Kidney (tissue), 14 donors: ENCODE results near the gene MIS18A. TPM values are rescaled to one million over a fixed set of nuclear protein-coding genes. Genes with fewer than 3 reads are reported as not detected.

ENCODE experiments used
- DNase-seq, 5 donors: peaks; one replicate each; pipeline ENCODE4 v3.0.0-alpha.2; 2013 to 2020
- FAIRE-seq: peaks from 2 replicates; lab custom pipeline; 2012; peaks lifted over from hg19 to GRCh38; lab: Jason Lieb, UNC
- H3K27ac ChIP-seq, 2 donors: one replicate each; pipeline ENCODE4 v1.7.0; 2013; ENCODE audit warnings: low read depth in 2 of 2, low read length in 2 of 2, inconsistent platforms in 1 of 2
- H3K27me3 ChIP-seq: one replicate; pipeline ENCODE4 v1.7.1; 2013; ENCODE audit warnings: low read length, inconsistent platforms; ENCODE audit not compliant: control insufficient read depth, insufficient read depth
- H3K36me3 ChIP-seq, 3 donors: one replicate each; pipeline versions ENCODE4 v1.7.0 to v1.7.1; 2013; ENCODE audit warnings: low read length in 3 of 3, control low read depth in 1 of 3, inconsistent platforms in 1 of 3; ENCODE audit not compliant: insufficient read depth in 3 of 3, control insufficient read depth in 2 of 3
- H3K4me1 ChIP-seq, 3 donors: one replicate each; pipeline versions ENCODE4 v1.7.0 to v1.7.1; 2013; ENCODE audit warnings: low read length in 3 of 3, inconsistent platforms in 1 of 3, low read depth in 1 of 3; ENCODE audit not compliant: control insufficient read depth in 2 of 3, insufficient read depth in 2 of 3
- H3K4me3 ChIP-seq, 3 donors: one replicate each; pipeline versions ENCODE4 v1.7.0 to v1.8.1; 2013; ENCODE audit warnings: low read length in 3 of 3, control low read depth in 1 of 3, inconsistent platforms in 1 of 3
- H3K9ac ChIP-seq, 3 donors: one replicate each; pipeline versions ENCODE4 v1.7.0 to v1.7.1; 2013; ENCODE audit warnings: low read length in 3 of 3, control low read depth in 1 of 3, inconsistent platforms in 1 of 3
- H3K9me3 ChIP-seq, 3 donors: one replicate each; pipeline versions ENCODE4 v1.7.0 to v1.7.1; 2013; ENCODE audit warnings: low read length in 3 of 3, control low read depth in 1 of 3, inconsistent platforms in 1 of 3; ENCODE audit not compliant: control insufficient read depth in 2 of 3, insufficient read depth in 1 of 3
- intact Hi-C: fragments of 100-400 bp; cut with DNase I; formaldehyde crosslinking; loops from one replicate; pipeline ENCODE4 v1.11.1; 2022
- polyA plus RNA-seq: library from polyadenylated mRNA; stranded (reverse); fragments of 350-450 nt; fragmentation: Illumina TruSeq; extraction: RNeasy Lipid Tissue Mini Kit (QIAGEN cat#74804); gene quantifications from one replicate; pipeline ENCODE4 v1.2.3, GENCODE V29; 2014; ENCODE audit warnings: low read depth, low replicate concordance; ENCODE audit not compliant: insufficient read depth
- total RNA-seq: library from RNA; stranded (reverse); fragmentation: NEBNext Ultra II Directional; extraction: Animal tissue kit (Norgen Biotek cat#: 25700); gene quantifications from one replicate; pipeline ENCODE4 v1.2.1, GENCODE V29; 2021
- TF ChIP-seq, protein P1 (sequence below): IDR thresholded peaks from 3 replicates; pipeline ENCODE4 v1.5.1; 2012; ENCODE audit warnings: mild to moderate bottlenecking, moderate library complexity, borderline replicate concordance; ENCODE audit not compliant: insufficient read depth; ENCODE audit errors: extremely low read depth
- donor health status: control.
- donor health status: control.
- donor health status: control.
- donor health status: control.
- donor health status: control.
- donor health status: DM: yes; HTN: yes; CAD: no.
- donor health status: Normal renal cell carcinoma (clear cell type).

Gene MIS18A
- total and polyA plus RNA-seq, 2 donors from 2014 or later = 6.2 to 7.0 TPM

DNA sequence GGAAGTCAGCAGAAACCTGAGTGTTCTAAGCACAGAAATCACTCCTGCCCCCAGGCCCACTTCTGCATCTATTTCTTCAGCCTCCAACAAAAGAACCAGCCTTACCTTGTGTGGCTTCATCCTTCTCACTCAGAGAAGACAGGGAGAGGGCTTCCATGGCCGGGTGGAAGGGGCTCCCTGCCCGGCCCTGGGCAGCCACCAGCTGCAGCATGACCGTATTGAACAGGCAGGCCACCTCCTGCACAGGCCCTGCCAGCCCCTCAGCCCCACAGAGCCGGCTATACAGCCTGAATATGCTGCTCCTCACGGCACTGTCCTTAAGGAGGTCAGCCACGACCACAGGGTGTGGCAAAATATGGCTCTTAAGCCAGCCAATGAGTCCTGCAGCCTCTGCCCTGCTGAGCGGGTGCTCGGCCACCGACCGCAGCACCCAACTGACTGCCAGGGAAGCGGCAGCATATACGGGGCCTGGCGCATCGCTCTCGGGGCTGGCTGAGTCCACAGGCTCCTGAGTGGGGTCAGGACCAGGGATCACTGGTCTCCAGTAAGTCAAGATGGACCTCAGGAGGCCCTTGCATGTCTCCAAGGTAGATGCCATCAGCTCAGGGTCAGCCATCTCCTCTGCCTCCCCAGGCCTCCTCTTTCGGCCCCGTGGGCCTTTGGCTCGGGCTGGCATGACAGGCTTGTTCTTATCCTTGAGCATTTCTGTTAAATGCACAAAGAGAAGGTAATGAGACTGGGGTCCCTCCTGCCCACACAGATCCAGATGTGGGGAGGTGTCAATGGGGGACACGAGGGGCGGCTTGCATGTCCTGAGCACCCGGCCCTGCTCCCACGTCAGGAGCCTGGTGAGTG is 37.7 kb upstream of the MIS18A start:
- DNase-seq = no peak
- intact Hi-C loops = no loop called here

DNA sequence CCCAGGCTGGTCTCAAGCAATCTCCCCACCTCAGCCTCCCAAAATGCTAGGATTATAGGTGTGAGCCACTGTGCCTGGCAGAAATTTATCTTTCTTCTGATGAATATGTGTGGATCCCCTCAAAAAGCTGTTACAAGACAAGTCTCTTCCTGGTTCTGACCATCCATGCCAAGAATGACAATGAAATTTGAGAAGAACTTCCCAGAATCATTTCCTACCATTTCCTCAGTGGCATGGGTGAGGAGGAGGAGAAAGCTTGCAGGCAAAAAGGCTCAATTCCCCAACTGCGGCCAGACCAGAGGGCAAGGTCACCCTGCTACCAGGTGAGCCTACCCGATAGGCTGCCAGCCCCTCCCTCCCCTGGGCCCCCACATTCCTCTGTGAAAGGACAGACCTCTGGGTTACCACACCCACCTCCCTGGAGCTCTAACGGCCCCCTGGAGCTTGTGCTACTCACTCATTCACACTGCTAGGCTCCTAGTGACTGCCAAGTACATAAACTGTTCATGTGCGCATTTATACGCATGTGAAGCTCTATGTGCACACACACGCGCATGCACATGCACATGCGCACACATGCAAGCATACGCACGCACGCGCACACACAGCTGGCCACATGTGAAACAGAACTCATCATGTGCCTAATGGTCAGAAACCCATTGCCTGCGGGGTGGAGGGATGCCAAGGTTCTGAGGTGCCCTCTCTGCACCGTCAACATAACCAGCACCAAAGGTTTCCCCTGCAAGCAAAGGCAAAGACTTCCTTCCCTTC is 36.8 kb upstream of the MIS18A start:
- Histone ChIP-seq H3K4me3 (no peak overlapping the region), H3K9me3 (no peaks in the 10 kb centered on the region), H3K27me3 (no peaks in the 10 kb centered on the region), H3K9ac (no peak overlapping the region), H3K4me1 (peaks cover 0 to 2% (median 0%) of the 10 kb centered on the region in 3 donors), H3K36me3 (peaks cover 2 to 49% (median 7%) of the 10 kb centered on the region in 3 donors), H3K27ac (no peak overlapping the region)
- FAIRE-seq (no peak), DNase-seq (peak in 1 of 5 donors; percentile 19)
- intact Hi-C loops = no loop called here
- TF ChIP-seq, protein P1, sequence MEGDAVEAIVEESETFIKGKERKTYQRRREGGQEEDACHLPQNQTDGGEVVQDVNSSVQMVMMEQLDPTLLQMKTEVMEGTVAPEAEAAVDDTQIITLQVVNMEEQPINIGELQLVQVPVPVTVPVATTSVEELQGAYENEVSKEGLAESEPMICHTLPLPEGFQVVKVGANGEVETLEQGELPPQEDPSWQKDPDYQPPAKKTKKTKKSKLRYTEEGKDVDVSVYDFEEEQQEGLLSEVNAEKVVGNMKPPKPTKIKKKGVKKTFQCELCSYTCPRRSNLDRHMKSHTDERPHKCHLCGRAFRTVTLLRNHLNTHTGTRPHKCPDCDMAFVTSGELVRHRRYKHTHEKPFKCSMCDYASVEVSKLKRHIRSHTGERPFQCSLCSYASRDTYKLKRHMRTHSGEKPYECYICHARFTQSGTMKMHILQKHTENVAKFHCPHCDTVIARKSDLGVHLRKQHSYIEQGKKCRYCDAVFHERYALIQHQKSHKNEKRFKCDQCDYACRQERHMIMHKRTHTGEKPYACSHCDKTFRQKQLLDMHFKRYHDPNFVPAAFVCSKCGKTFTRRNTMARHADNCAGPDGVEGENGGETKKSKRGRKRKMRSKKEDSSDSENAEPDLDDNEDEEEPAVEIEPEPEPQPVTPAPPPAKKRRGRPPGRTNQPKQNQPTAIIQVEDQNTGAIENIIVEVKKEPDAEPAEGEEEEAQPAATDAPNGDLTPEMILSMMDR = no peak

More for the DNA sequence above, 37.7 kb upstream of the MIS18A start:
- peaks cover 0 to 2% (median 0%) of the 10 kb centered on the region in 3 donors for H3K4me1 ChIP-seq
- FAIRE-seq = no peak
- no peaks in the 10 kb centered on the region for H3K9me3 ChIP-seq
- peaks cover 2 to 49% (median 7%) of the 10 kb centered on the region in 3 donors for H3K36me3 ChIP-seq
- TF ChIP-seq, protein P1 = no peak
- H3K27me3 ChIP-seq = no peaks in the 10 kb centered on the region
- no peak overlapping the region for H3K4me3 ChIP-seq
- no peak overlapping the region for H3K9ac ChIP-seq
- H3K27ac ChIP-seq = no peak overlapping the region

GRCh38 chr21:32314806-32315205 is 36.0 kb upstream of the MIS18A start:
- Histone ChIP-seq H3K27me3 (no peaks in the 10 kb centered on the region), H3K9me3 (no peaks in the 10 kb centered on the region), H3K9ac (no peak overlapping the region), H3K4me3 (no peak overlapping the region), H3K27ac (no peak overlapping the region), H3K36me3 (peaks cover 2 to 43% (median 2%) of the 10 kb centered on the region in 3 donors), H3K4me1 (no peaks in the 10 kb centered on the region)
- FAIRE-seq (no peak), DNase-seq (no peak)
- TF ChIP-seq, protein P1 = no peak
- intact Hi-C loops = no loop called here
